ENCODE results near the gene RPL15. TPM values are rescaled to one million over a fixed set of nuclear protein-coding genes. Genes with fewer than 3 reads are reported as not detected.

RPL15 gene
- total and polyA plus RNA-seq, 2 of the 8 experiments (the other 6 are each of a cell fraction or from before 2014, with no cell fraction given) = 2,819 to 6,473 TPM

GRCh38 chr3:23953523-23953922 is 36.6 kb downstream of the RPL15 start:
- WGBS, 2 experiments (ENCODE audit: extremely low coverage in 1 of 2, insufficient coverage in 1 of 2, insufficient read length in 1 of 2, insufficient replicate concordance in 2 of 2, low coverage in 1 of 2, low lambda C conversion rate in 2 of 2, missing lambda C conversion rate in 1 of 2) = 90% methylated on average over 1 of the region's 1 CpG; no CpG with 5 or more reads in 1 of the 2 experiments
- Histone ChIP-seq H3K18ac (ENCODE audit: extremely low read depth, low read length) (no peak overlapping the region), H3K4me2 (ENCODE audit: insufficient read depth in 1 of 2, low read depth in 2 of 2, low read length in 2 of 2) (no peak overlapping the region), H3K56ac (replicated peaks; ENCODE audit: insufficient read length, low read depth, low read length) (no peak overlapping the region), H4K8ac (ENCODE audit: extremely low read depth, insufficient read depth, low read length) (no peak overlapping the region), H2BK120ac (replicated peaks; ENCODE audit: low read depth, low read length) (no peak overlapping the region), H3K23me2 (ENCODE audit: low read depth, low read length) (no peaks in the 10 kb centered on the region), H2AFZ (ENCODE audit: low read length) (no peak overlapping the region), H3K4me1 (replicated peaks in 1 of 4; ENCODE audit: control insufficient read depth in 3 of 4, insufficient read depth in 4 of 4, low read length in 3 of 4) (no peaks in the 10 kb centered on the region), H4K5ac (ENCODE audit: insufficient read length, low read depth, low read length) (no peak overlapping the region), H3K36me3 (ENCODE audit: control insufficient read depth in 2 of 4, insufficient read depth in 4 of 4, low read length in 3 of 4) (peaks cover 0 to 6% (median 0%) of the 10 kb centered on the region in 4 experiments; a peak in 1 of 8 replicates), H3K4ac (replicated peaks; ENCODE audit: insufficient read length, low read depth, low read length) (no peak overlapping the region), H4K20me1 (replicated peaks in 1 of 2; ENCODE audit: control insufficient read depth in 1 of 2, insufficient read depth in 2 of 2, low read length in 2 of 2) (peaks cover 1 to 8% of the 10 kb centered on the region in 2 experiments), H2AK5ac (ENCODE audit: low read depth, low read length) (no peak overlapping the region), H2BK20ac (ENCODE audit: low read length) (no peak overlapping the region), H4K91ac (replicated peaks; ENCODE audit: insufficient read length, low read length) (no peak overlapping the region), H3K79me2 (ENCODE audit: control insufficient read depth in 1 of 2, insufficient read depth in 2 of 2, low read length in 2 of 2) (peaks cover 4 to 76% of the 10 kb centered on the region in 2 experiments), H2BK12ac (ENCODE audit: low read depth, low read length) (no peak overlapping the region), H3K79me1 (ENCODE audit: low read depth, low read length) (no peaks in the 10 kb centered on the region), H2BK5ac (ENCODE audit: low read depth, low read length) (no peak overlapping the region), H3K23ac (ENCODE audit: insufficient read length) (no peak overlapping the region), H3K9me3 (ENCODE audit: insufficient read depth in 2 of 2, low read depth in 1 of 2, low read length in 1 of 2) (no peaks in the 10 kb centered on the region), H3K4me3 (ENCODE audit: extremely low read depth in 1 of 4, insufficient read depth in 2 of 4, low read depth in 3 of 4, low read length in 4 of 4) (no peak overlapping the region), H3K27me3 (replicated peaks in 1 of 4; ENCODE audit: control insufficient read depth in 3 of 4, extremely low read depth in 1 of 4, insufficient read depth in 3 of 4, low read length in 3 of 4) (no peaks in the 10 kb centered on the region), H3K9ac (replicated peaks in 1 of 4; ENCODE audit: extremely low read depth in 1 of 4, low read depth in 3 of 4, low read length in 3 of 4) (no peak overlapping the region), H2BK15ac (ENCODE audit: low read length) (no peak overlapping the region), H3K27ac (ENCODE audit: low read depth, low read length) (no peak overlapping the region), H3K14ac (ENCODE audit: insufficient read length) (no peak overlapping the region)
- FAIRE-seq = no peak
- CTCF ChIA-PET (ENCODE audit: partially characterized antibody) = interaction anchor here (1.0 kb wide), 1 partner anchor 28 kb away, joined by 6 read pairs; no protein-coding TSS in a partner anchor
- POLR2A ChIA-PET (ENCODE audit: partially characterized antibody) = interaction anchor here (2.4 to 4.4 kb wide), 2 partner anchors 10 to 36 kb away, joined by 8 to 17 read pairs; partner anchors contain the start of genes NKIRAS1 and RPL15
- DNase-seq (ENCODE audit: low read depth in 1 of 2, low spot score in 2 of 2) = no peak
- TF ChIP-seq KDM1A (IDR thresholded peaks at IDR 0.05; ENCODE audit: borderline replicate concordance, low read length) (no peak), MAFK (IDR thresholded peaks at IDR 0.05; ENCODE audit: low read depth, low read length) (no peak), SIN3A (conservative IDR thresholded peaks at IDR 0.05 in 1 of 2, IDR thresholded peaks at IDR 0.05 in 1 of 2; ENCODE audit: low read depth in 1 of 2, low read length in 2 of 2) (no peak), GABPA (IDR thresholded peaks at IDR 0.05; ENCODE audit: borderline replicate concordance, insufficient read depth, low read length) (no peak), RAD21 (IDR thresholded peaks at IDR 0.05 in 1 of 2, conservative IDR thresholded peaks at IDR 0.05 in 1 of 2; ENCODE audit: low read depth in 2 of 2, low read length in 2 of 2) (no peak), POLR2A (IDR thresholded peaks at IDR 0.05; ENCODE audit: control extremely low read depth in 1 of 2, low read depth in 2 of 2, low read length in 2 of 2) (no peak), BRCA1 (IDR thresholded peaks at IDR 0.05; ENCODE audit: low read depth, low read length) (no peak), JUN (IDR thresholded peaks at IDR 0.05; ENCODE audit: low read depth, low read length) (no peak), RBBP5 (IDR thresholded peaks at IDR 0.05; ENCODE audit: borderline replicate concordance, low read depth, low read length) (no peak)

All from H1 (cell line).